ENCODE data around the gene XCR1. TPM values are rescaled to one million over a fixed set of nuclear protein-coding genes. Genes with fewer than 3 reads are reported as not detected.

Gene XCR1
- not detected for total RNA-seq (2021; fragmentation: NEBNext Ultra II Directional; extraction: Animal tissue kit (Norgen Biotek cat#: 25700))
- long read RNA-seq = 0 reads

GRCh38 chr3:46027021-46027705, at the start of gene XCR1:
Gene XCR1 (minus strand): TSS chr3:46027483. CDS start chr3:46021947, 5,536 bp downstream.
- H3K9me3 Mint-ChIP-seq = peaks cover 13% of the 10 kb centered on the region
- H3K27ac Mint-ChIP-seq = no peak within 1 kb of the TSS
- peaks cover 16% of the 10 kb centered on the region for H3K27me3 Mint-ChIP-seq (ENCODE audit: insufficient read depth)
- H3K4me1 Mint-ChIP-seq (ENCODE audit: low read depth) = no peaks in the 10 kb centered on the region
- no peak for TF ChIP-seq CTCF (IDR thresholded peaks at IDR 0.05)
- H3K4me3 Mint-ChIP-seq = no peak within 1 kb of the TSS
- H3K36me3 Mint-ChIP-seq (ENCODE audit: low read depth) = peaks cover 11% of the 10 kb centered on the region
- no peak for DNase-seq

GRCh38 chr3:46076606-46077005, 49.3 kb upstream of the XCR1 start:
- DNase-seq = no peak
- Mint-ChIP-seq H3K9me3 (peaks cover 7% of the 10 kb centered on the region), H3K27ac (no peak overlapping the region), H3K36me3 (ENCODE audit: low read depth) (no peaks in the 10 kb centered on the region), H3K4me1 (ENCODE audit: low read depth) (peaks cover 32% of the 10 kb centered on the region), H3K27me3 (ENCODE audit: insufficient read depth) (peaks cover 6% of the 10 kb centered on the region), H3K4me3 (no peak overlapping the region)
- TF ChIP-seq CTCF (IDR thresholded peaks at IDR 0.05) = peak; percentile 53; the same call in 1 of the 2 replicates

GRCh38 chr3:46075816-46076215, 48.5 kb upstream of the XCR1 start:
- no peak overlapping the region for H3K4me3 Mint-ChIP-seq
- no peak for DNase-seq
- peaks cover 10% of the 10 kb centered on the region for H3K27me3 Mint-ChIP-seq (ENCODE audit: insufficient read depth)
- H3K9me3 Mint-ChIP-seq = peaks cover 7% of the 10 kb centered on the region
- TF ChIP-seq CTCF (IDR thresholded peaks at IDR 0.05) = no peak
- H3K4me1 Mint-ChIP-seq (ENCODE audit: low read depth) = peaks cover 31% of the 10 kb centered on the region
- no peaks in the 10 kb centered on the region for H3K36me3 Mint-ChIP-seq (ENCODE audit: low read depth)
- no peak overlapping the region for H3K27ac Mint-ChIP-seq

GRCh38 chr3:46071222-46071858, 44.1 kb upstream of the XCR1 start:
- Mint-ChIP-seq H3K27me3 (ENCODE audit: insufficient read depth) (peaks cover 27% of the 10 kb centered on the region), H3K4me3 (no peak overlapping the region), H3K27ac (no peak overlapping the region), H3K9me3 (peaks cover 7% of the 10 kb centered on the region), H3K36me3 (ENCODE audit: low read depth) (no peaks in the 10 kb centered on the region), H3K4me1 (ENCODE audit: low read depth) (peaks cover 5% of the 10 kb centered on the region; the same call in 1 of the 2 replicates)
- no peak for TF ChIP-seq CTCF (IDR thresholded peaks at IDR 0.05)
- DNase-seq = no peak

- no peak for DNase-seq
- peaks cover 5% of the 10 kb centered on the region; the same call in 1 of the 2 replicates for H3K4me1 Mint-ChIP-seq (ENCODE audit: low read depth)
- peaks cover 7% of the 10 kb centered on the region for H3K9me3 Mint-ChIP-seq
- no peak overlapping the region for H3K27ac Mint-ChIP-seq
- H3K4me3 Mint-ChIP-seq = no peak overlapping the region
- H3K36me3 Mint-ChIP-seq (ENCODE audit: low read depth) = no peaks in the 10 kb centered on the region
- no peak for TF ChIP-seq CTCF (IDR thresholded peaks at IDR 0.05)
- H3K27me3 Mint-ChIP-seq (ENCODE audit: insufficient read depth) = peaks cover 29% of the 10 kb centered on the region
Measured at GRCh38 chr3:46070595-46071093, 43.4 kb upstream of the XCR1 start.

Data from HFFc6 (cell line).